Measurements from ENCODE around the gene PCP4L1. TPM values are rescaled to one million over a fixed set of nuclear protein-coding genes. Genes with fewer than 3 reads are reported as not detected.
"Not testable (repeated sequence)": the region's sequence is repeated elsewhere in the genome, so short reads cannot be mapped to it uniquely, and the experiment has no call there.

Gene PCP4L1
- total and polyA plus RNA-seq, 12 donors, result 0.11 to 0.39 (median 0.27) TPM; not detected in 6

DNA sequence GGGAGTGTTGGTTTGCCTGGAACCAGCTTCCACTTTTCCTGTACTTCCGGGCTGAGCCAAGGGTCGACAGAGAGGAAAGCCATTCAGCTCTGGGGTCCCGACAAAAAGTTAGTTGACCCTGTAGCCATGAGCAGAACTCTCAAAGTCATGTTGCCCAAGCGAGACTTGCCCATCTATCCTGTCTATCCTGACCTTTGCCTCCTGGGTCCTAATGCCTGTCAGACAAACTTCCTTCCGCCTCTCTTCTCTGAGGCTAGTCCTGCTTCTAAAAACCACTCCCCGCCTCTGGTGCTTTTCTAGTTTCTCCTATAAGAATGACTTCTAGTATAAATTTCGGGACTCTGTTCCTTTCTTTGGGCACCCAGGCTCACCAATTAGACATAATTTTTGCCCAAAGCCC lies 7.7 kb upstream of the PCP4L1 start:
- H3K4me3 ChIP-seq, result no peak overlapping the region
- H3K4me1 ChIP-seq (replicated peaks in 1 of 2), result no peaks in the 10 kb centered on the region
- 73 to 83% (median 77%) methylated on average over 7 of the region's 7 CpGs for WGBS, 4 donors
- H3K9me3 ChIP-seq (replicated peaks in 1 of 3), result no peaks in the 10 kb centered on the region
- no peaks in the 10 kb centered on the region for H3K36me3 ChIP-seq (replicated peaks in 1 of 2)
- no peak for DNase-seq
- H3K27ac ChIP-seq, result no peak overlapping the region
- H3K27me3 ChIP-seq, result no peaks in the 10 kb centered on the region
- intact Hi-C loops (cut with DNase I), result no loop called here
- TF ChIP-seq, protein P1, sequence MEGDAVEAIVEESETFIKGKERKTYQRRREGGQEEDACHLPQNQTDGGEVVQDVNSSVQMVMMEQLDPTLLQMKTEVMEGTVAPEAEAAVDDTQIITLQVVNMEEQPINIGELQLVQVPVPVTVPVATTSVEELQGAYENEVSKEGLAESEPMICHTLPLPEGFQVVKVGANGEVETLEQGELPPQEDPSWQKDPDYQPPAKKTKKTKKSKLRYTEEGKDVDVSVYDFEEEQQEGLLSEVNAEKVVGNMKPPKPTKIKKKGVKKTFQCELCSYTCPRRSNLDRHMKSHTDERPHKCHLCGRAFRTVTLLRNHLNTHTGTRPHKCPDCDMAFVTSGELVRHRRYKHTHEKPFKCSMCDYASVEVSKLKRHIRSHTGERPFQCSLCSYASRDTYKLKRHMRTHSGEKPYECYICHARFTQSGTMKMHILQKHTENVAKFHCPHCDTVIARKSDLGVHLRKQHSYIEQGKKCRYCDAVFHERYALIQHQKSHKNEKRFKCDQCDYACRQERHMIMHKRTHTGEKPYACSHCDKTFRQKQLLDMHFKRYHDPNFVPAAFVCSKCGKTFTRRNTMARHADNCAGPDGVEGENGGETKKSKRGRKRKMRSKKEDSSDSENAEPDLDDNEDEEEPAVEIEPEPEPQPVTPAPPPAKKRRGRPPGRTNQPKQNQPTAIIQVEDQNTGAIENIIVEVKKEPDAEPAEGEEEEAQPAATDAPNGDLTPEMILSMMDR (IDR thresholded peaks at IDR 0.05), result no peak
- no peak for TF ChIP-seq POLR2A (IDR thresholded peaks at IDR 0.05)

DNA sequence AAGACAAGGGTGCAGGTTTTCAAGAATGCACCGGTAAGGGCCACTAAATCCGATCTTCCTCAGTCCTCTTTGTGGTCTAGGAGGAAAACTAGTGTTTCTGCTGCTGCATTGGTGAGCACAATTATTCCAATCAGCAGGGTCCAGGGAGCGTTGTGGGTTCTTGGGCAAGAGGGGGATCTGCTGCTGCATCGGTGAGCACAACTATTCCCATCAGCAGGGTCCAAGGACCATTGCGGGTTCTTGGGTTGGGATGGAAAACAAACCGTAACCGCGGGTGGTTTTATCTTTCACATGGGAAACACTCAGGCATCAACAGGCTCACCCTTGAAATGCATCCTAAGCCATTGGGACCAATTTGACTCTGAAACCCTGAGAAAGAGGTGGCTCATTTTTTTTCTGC lies 7.0 kb upstream of the PCP4L1 start:
- intact Hi-C loops (cut with DNase I), result no loop called here
- no peaks in the 10 kb centered on the region for H3K9me3 ChIP-seq (replicated peaks in 1 of 3)
- no peak for DNase-seq
- H3K27me3 ChIP-seq, result no peaks in the 10 kb centered on the region
- no peak overlapping the region for H3K4me3 ChIP-seq
- 93 to 99% (median 95%) methylated on average over 8 of the region's 8 CpGs for WGBS, 4 donors
- H3K36me3 ChIP-seq (replicated peaks in 1 of 2), result no peaks in the 10 kb centered on the region
- no peaks in the 10 kb centered on the region for H3K4me1 ChIP-seq (replicated peaks in 1 of 2)
- TF ChIP-seq, protein P1 (IDR thresholded peaks at IDR 0.05), result no peak
- TF ChIP-seq POLR2A (IDR thresholded peaks at IDR 0.05), result no peak
- no peak overlapping the region for H3K27ac ChIP-seq

DNA sequence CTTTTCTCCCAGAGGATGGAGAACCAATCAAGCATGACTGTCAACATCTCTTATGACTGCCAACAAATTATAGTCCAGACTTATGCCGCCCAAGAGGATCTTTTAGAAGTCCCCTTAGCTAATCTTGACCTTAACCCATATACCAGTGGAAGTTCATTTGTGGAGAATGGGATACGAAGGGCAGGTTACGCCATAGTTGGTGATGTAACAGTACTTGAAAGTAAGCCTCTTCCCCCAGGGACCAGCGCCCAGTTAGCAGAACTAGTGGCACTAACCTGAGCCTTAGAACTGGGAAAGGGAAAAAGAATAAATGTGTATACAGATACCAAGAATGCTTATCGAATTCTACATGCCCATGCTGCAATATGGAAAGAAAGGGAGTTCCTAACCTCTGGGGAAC lies 3.2 kb upstream of the PCP4L1 start:
- H3K27me3 ChIP-seq, result peaks cover 30% of the 10 kb centered on the region
- H3K4me1 ChIP-seq (replicated peaks in 1 of 2); DNase-seq; H3K4me3 ChIP-seq; intact Hi-C loops (cut with DNase I); H3K9me3 ChIP-seq (replicated peaks in 1 of 3); H3K36me3 ChIP-seq (replicated peaks in 1 of 2); H3K27ac ChIP-seq: not testable (repeated sequence)
- WGBS, 4 donors, result 65 to 77% (median 66%) methylated on average over 5 of the region's 5 CpGs

DNA sequence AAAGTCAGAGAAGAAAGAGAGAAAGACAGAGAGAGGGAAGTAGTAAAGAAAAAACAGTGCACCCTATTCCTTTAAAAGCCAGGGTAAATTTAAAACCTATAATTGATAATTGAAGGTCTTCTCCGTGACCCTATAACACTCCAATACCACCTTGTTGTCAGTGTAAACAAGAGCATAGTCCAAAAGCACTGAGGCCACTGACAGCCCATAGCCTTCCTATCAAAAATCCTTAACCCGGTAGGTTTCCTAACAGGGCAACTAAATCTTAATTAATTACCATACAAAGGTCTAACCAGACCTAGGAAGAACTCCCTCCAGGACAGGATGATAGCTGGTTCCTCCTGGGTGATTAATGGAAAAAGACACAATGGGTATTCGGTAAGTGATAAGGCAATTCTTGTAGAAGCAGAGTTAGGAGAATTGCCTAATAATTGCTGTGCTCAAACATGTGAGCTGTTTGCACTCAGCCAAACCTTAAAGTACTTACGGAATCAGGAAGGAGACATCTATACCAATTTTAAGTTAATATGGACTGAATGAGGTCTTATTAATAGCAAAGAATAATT lies 2.5 kb upstream of the PCP4L1 start:
- intact Hi-C loops (cut with DNase I); H3K27ac ChIP-seq; H3K4me1 ChIP-seq (replicated peaks in 1 of 2); DNase-seq; H3K9me3 ChIP-seq (replicated peaks in 1 of 3); H3K4me3 ChIP-seq; H3K36me3 ChIP-seq (replicated peaks in 1 of 2): not testable (repeated sequence)
- peaks cover 32% of the 10 kb centered on the region for H3K27me3 ChIP-seq
- WGBS, 4 donors, result 71 to 86% (median 81%) methylated on average over 4 of the region's 4 CpGs

DNA sequence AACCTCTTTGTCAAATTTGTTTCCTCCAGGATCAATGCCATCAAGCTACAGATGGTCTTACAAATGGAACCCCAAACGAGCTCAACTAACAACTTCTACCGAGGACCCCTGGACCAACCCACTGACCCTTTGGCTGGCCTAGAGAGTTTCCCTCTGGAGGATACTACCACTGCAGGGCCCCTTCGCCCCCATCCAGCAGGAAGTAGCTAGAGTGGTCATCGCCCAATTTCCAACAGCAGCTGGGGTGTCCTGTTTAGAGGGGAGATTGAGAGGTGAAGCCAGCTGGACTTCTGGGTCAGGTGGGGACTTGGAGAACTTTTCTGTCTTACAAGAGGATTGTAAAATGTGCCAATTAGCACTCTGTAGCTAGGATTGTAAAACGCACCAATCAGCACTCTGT lies 1.4 kb upstream of the PCP4L1 start:
- H3K27ac ChIP-seq; H3K4me1 ChIP-seq (replicated peaks in 1 of 2); H3K36me3 ChIP-seq (replicated peaks in 1 of 2); H3K9me3 ChIP-seq (replicated peaks in 1 of 3); DNase-seq; intact Hi-C loops (cut with DNase I); H3K4me3 ChIP-seq: not testable (repeated sequence)
- peaks cover 32% of the 10 kb centered on the region for H3K27me3 ChIP-seq
- 82 to 90% (median 88%) methylated on average over 3 to 5 of the region's 5 CpGs for WGBS, 4 donors

DNA sequence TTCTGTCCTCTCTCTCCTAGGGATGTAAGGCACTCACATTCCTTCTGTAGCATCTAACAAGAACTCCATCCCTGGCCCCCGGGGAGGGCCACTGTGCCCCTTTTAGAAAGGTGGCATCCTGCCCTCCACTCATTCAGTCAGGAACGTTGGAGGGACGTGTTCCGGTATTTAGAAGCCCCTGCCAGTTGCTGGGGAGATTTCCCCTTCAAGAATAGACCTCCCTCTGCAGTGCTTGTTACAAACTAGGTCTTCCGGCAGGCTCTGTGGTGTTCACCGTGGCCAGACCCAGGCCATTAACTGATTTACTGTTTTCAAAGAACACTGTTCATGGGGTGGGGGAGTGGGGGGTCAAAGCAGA lies 779 bp downstream of the PCP4L1 start:
- intact Hi-C loops (cut with DNase I), result no loop called here
- peak overlapping the region in 1 of 4 donors; percentile 47 for H3K4me3 ChIP-seq
- 43 to 53% (median 48%) methylated on average over 6 of the region's 6 CpGs for WGBS, 4 donors
- no peak for DNase-seq
- TF ChIP-seq POLR2A (IDR thresholded peaks at IDR 0.05), result no peak
- TF ChIP-seq, protein P1 (IDR thresholded peaks at IDR 0.05), result no peak
- H3K4me1 ChIP-seq (replicated peaks in 1 of 2), result no peaks in the 10 kb centered on the region
- H3K36me3 ChIP-seq (replicated peaks in 1 of 2), result no peaks in the 10 kb centered on the region
- H3K27me3 ChIP-seq, result peaks cover 32% of the 10 kb centered on the region
- H3K27ac ChIP-seq, result no peak overlapping the region
- H3K9me3 ChIP-seq (replicated peaks in 1 of 3), result peaks cover 0 to 3% (median 0%) of the 10 kb centered on the region in 3 donors

Measured in adrenal gland (tissue), 12 donors.